ENCODE results near the gene DENND1A.

- TF ChIP-seq, protein P1, sequence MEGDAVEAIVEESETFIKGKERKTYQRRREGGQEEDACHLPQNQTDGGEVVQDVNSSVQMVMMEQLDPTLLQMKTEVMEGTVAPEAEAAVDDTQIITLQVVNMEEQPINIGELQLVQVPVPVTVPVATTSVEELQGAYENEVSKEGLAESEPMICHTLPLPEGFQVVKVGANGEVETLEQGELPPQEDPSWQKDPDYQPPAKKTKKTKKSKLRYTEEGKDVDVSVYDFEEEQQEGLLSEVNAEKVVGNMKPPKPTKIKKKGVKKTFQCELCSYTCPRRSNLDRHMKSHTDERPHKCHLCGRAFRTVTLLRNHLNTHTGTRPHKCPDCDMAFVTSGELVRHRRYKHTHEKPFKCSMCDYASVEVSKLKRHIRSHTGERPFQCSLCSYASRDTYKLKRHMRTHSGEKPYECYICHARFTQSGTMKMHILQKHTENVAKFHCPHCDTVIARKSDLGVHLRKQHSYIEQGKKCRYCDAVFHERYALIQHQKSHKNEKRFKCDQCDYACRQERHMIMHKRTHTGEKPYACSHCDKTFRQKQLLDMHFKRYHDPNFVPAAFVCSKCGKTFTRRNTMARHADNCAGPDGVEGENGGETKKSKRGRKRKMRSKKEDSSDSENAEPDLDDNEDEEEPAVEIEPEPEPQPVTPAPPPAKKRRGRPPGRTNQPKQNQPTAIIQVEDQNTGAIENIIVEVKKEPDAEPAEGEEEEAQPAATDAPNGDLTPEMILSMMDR (IDR thresholded peaks at IDR 0.05), result no peak
- TF ChIP-seq POLR2AphosphoS5 (IDR thresholded peaks at IDR 0.05; ENCODE audit: low read depth, low read length) (no peak), SIN3A (IDR thresholded peaks at IDR 0.05; ENCODE audit: borderline replicate concordance, insufficient read depth, low read depth, low read length) (no peak), REST (IDR thresholded peaks at IDR 0.05; ENCODE audit: insufficient read depth in 1 of 2, low read depth in 2 of 2, low read length in 1 of 2) (no peak)
Measured at GRCh38 chr9:123745451-123745850, 184.5 kb downstream of the DENND1A start.
